Measurements from ENCODE around the gene HERPUD1. TPM values are rescaled to one million over a fixed set of nuclear protein-coding genes. Genes with fewer than 3 reads are reported as not detected.

The HERPUD1 gene
- total and polyA plus RNA-seq, 2 of the 8 experiments (the other 6 are each of a cell fraction or from before 2014, with no cell fraction given), result 23.3 to 34.7 TPM

GRCh38 chr16:56943761-56944375 is 11.9 kb downstream of the HERPUD1 start:
- FAIRE-seq (no peak), DNase-seq (ENCODE audit: low read depth in 1 of 2, low spot score in 2 of 2) (no peak)
- Histone ChIP-seq H4K91ac (replicated peaks; ENCODE audit: insufficient read length, low read length) (no peak overlapping the region), H2BK20ac (ENCODE audit: low read length) (no peak overlapping the region), H3K4ac (replicated peaks; ENCODE audit: insufficient read length, low read depth, low read length) (no peak overlapping the region), H4K20me1 (replicated peaks in 1 of 2; ENCODE audit: control insufficient read depth in 1 of 2, insufficient read depth in 2 of 2, low read length in 2 of 2) (peaks cover 2 to 3% of the 10 kb centered on the region in 2 experiments), H3K23me2 (ENCODE audit: low read depth, low read length) (no peaks in the 10 kb centered on the region), H4K8ac (ENCODE audit: extremely low read depth, insufficient read depth, low read length) (no peak overlapping the region), H3K79me1 (ENCODE audit: low read depth, low read length) (no peaks in the 10 kb centered on the region), H2AK5ac (ENCODE audit: low read depth, low read length) (no peak overlapping the region), H2AFZ (ENCODE audit: low read length) (no peak overlapping the region), H3K4me2 (ENCODE audit: insufficient read depth in 1 of 2, low read depth in 2 of 2, low read length in 2 of 2) (no peak overlapping the region), H3K27me3 (replicated peaks in 1 of 4; ENCODE audit: control insufficient read depth in 3 of 4, extremely low read depth in 1 of 4, insufficient read depth in 3 of 4, low read length in 3 of 4) (no peaks in the 10 kb centered on the region), H3K23ac (ENCODE audit: insufficient read length) (no peak overlapping the region), H2BK120ac (replicated peaks; ENCODE audit: low read depth, low read length) (no peak overlapping the region), H2BK12ac (ENCODE audit: low read depth, low read length) (no peak overlapping the region), H3K9ac (replicated peaks in 1 of 4; ENCODE audit: extremely low read depth in 1 of 4, low read depth in 3 of 4, low read length in 3 of 4) (no peak overlapping the region), H2BK15ac (ENCODE audit: low read length) (no peak overlapping the region), H3K9me3 (ENCODE audit: insufficient read depth in 2 of 2, low read depth in 1 of 2, low read length in 1 of 2) (no peaks in the 10 kb centered on the region), H3K14ac (ENCODE audit: insufficient read length) (no peak overlapping the region), H3K4me1 (replicated peaks in 1 of 4; ENCODE audit: control insufficient read depth in 3 of 4, insufficient read depth in 4 of 4, low read length in 3 of 4) (no peaks in the 10 kb centered on the region), H2BK5ac (ENCODE audit: low read depth, low read length) (no peak overlapping the region), H3K56ac (replicated peaks; ENCODE audit: insufficient read length, low read depth, low read length) (no peak overlapping the region), H3K27ac (ENCODE audit: low read depth, low read length) (no peak overlapping the region), H4K5ac (ENCODE audit: insufficient read length, low read depth, low read length) (no peak overlapping the region), H3K79me2 (ENCODE audit: control insufficient read depth in 1 of 2, insufficient read depth in 2 of 2, low read length in 2 of 2) (no peaks in the 10 kb centered on the region), H3K36me3 (ENCODE audit: control insufficient read depth in 2 of 4, insufficient read depth in 4 of 4, low read length in 3 of 4) (peaks cover 13 to 56% (median 44%) of the 10 kb centered on the region in 4 experiments), H3K4me3 (ENCODE audit: extremely low read depth in 1 of 4, insufficient read depth in 2 of 4, low read depth in 3 of 4, low read length in 4 of 4) (no peak overlapping the region), H3K18ac (ENCODE audit: extremely low read depth, low read length) (no peak overlapping the region)
- no peak for TF ChIP-seq RAD21 (IDR thresholded peaks at IDR 0.05 in 1 of 2, conservative IDR thresholded peaks at IDR 0.05 in 1 of 2; ENCODE audit: low read depth in 2 of 2, low read length in 2 of 2)
- no peak for TF ChIP-seq KDM1A (IDR thresholded peaks at IDR 0.05; ENCODE audit: borderline replicate concordance, low read length)
- no peak for TF ChIP-seq RXRA (IDR thresholded peaks at IDR 0.05; ENCODE audit: insufficient read depth, low read depth, low read length)
- no peak for TF ChIP-seq CHD2 (IDR thresholded peaks at IDR 0.05; ENCODE audit: low read length)
- TF ChIP-seq CEBPB (IDR thresholded peaks at IDR 0.05; ENCODE audit: low read depth, low read length), result no peak
- no peak for TF ChIP-seq JUN (IDR thresholded peaks at IDR 0.05; ENCODE audit: low read depth, low read length)
- TF ChIP-seq RNF2 (IDR thresholded peaks at IDR 0.05; ENCODE audit: borderline replicate concordance, low read depth, low read length, missing control alignments, poor library complexity, severe bottlenecking), result no peak
- 83% methylated on average over 6 of the region's 6 CpGs; no CpG with 5 or more reads in 1 of the 2 experiments for WGBS, 2 experiments (ENCODE audit: extremely low coverage in 1 of 2, insufficient coverage in 1 of 2, insufficient read length in 1 of 2, insufficient replicate concordance in 2 of 2, low coverage in 1 of 2, low lambda C conversion rate in 2 of 2, missing lambda C conversion rate in 1 of 2)
- POLR2A ChIA-PET (ENCODE audit: partially characterized antibody), result interaction anchor here (1.1 to 8.0 kb wide), 5 partner anchors 9 to 52 kb away, joined by 3 to 125 read pairs (median 4); partner anchors contain the start of gene HERPUD1
- CTCF ChIA-PET (ENCODE audit: partially characterized antibody), result interaction anchor here (0.6 to 1.2 kb wide), 4 partner anchors 9 to 97 kb away, joined by 3 to 5 read pairs (median 3); no protein-coding TSS in a partner anchor
